ENCODE results near the gene NSMCE1.

DNA sequence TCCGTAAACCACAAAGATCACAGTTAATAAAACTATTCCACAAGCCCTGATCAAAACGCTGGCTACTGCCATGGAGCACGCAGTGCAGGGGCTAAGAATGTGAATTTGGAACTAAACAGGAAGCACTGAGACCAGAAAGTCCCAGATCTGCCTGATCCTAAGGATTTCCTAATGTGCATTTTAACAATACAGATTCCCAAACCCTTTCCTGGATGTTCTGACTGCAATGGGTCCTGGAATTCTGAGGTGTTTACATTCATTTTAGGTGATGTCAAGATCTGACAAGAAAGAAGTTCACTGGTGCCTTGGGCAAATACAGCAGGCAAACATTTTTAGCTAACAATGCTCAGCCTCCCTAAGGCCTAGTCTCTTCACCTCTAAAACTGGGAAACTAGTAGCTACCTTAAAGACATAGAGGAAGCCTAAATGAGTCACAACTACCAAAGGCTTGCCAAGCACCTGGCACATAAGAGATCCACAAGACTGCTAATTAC is 10.3 kb downstream of the NSMCE1 start:
- TF ChIP-seq, protein P1, sequence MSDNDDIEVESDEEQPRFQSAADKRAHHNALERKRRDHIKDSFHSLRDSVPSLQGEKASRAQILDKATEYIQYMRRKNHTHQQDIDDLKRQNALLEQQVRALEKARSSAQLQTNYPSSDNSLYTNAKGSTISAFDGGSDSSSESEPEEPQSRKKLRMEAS (IDR thresholded peaks at IDR 0.05) = no peak
- TF ChIP-seq RXRA (IDR thresholded peaks at IDR 0.05; ENCODE audit: insufficient read depth, low read depth, low read length) = no peak

All from H1 (cell line).